ENCODE results near the gene SYTL5.

- no peak for TF ChIP-seq POLR2AphosphoS5 (IDR thresholded peaks at IDR 0.05; ENCODE audit: borderline replicate concordance, low read depth, low read length)
- TF ChIP-seq EZH2 (IDR thresholded peaks at IDR 0.05): no peak
- no peak for TF ChIP-seq FOXP2 (optimal IDR thresholded peaks at IDR 0.05; ENCODE audit: control extremely low read depth, extremely low read length, insufficient read depth)
These were observed 74.5 kb downstream of the SYTL5 start for GRCh38 chrX:38080808-38081207.

All from SK-N-MC (cell line).